ENCODE data around the gene TOMM20L.

GRCh38 chr14:58427281-58428117, 31.8 kb downstream of the TOMM20L start, which contains the start of the genes KIAA0586 and TIMM9:
- TF ChIP-seq CTCF (IDR thresholded peaks at IDR 0.05) (no peak), POLR2A (IDR thresholded peaks at IDR 0.05) (peak in 1 of 2 donors; percentile 73)
